SU-DHL-6 (cell line): ENCODE results near the gene HAPLN1.

Experiments used
- EZH2phosphoT487 ChIP-seq: fragments of 200-600 bp; sonication (generic), shearing (Covaris generic); conservative IDR thresholded peaks from 2 replicates; pipeline ENCODE4 v1.6.1; 2018; ENCODE audit warnings: mild to moderate bottlenecking, antibody characterized with exemption, low read length, moderate library complexity, mixed read lengths
- TF ChIP-seq, protein P1 (sequence below): fragments of 200-600 bp; sonication (generic); IDR thresholded peaks from one replicate; pipeline ENCODE4 v1.5.1; 2017; ENCODE audit warnings: antibody characterized with exemption, mild to moderate bottlenecking, low read length, moderate library complexity; ENCODE audit not compliant: insufficient read depth, poor library complexity, severe bottlenecking

DNA sequence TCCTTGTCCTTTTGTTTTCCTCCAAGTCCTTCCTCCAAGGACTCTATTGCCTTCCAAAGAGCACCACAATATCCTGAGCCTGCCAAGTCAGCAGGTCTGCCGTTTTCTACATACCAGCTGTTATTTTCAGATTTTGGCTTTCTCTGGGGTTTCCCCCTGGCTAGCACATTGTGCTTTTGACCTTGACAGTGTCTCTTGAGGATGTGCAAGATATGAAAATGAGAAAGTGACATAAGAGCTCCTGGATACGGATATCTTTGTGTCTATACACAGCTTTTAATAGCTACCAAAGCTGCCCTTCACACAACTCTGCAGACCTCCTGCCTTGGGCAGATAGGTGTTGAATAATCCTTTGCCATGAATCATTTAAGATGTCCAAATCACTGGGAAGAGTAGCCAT lies 67.0 kb downstream of the HAPLN1 start:
- TF ChIP-seq, protein P1, sequence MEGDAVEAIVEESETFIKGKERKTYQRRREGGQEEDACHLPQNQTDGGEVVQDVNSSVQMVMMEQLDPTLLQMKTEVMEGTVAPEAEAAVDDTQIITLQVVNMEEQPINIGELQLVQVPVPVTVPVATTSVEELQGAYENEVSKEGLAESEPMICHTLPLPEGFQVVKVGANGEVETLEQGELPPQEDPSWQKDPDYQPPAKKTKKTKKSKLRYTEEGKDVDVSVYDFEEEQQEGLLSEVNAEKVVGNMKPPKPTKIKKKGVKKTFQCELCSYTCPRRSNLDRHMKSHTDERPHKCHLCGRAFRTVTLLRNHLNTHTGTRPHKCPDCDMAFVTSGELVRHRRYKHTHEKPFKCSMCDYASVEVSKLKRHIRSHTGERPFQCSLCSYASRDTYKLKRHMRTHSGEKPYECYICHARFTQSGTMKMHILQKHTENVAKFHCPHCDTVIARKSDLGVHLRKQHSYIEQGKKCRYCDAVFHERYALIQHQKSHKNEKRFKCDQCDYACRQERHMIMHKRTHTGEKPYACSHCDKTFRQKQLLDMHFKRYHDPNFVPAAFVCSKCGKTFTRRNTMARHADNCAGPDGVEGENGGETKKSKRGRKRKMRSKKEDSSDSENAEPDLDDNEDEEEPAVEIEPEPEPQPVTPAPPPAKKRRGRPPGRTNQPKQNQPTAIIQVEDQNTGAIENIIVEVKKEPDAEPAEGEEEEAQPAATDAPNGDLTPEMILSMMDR: no peak
- TF ChIP-seq EZH2phosphoT487: no peak
